ENCODE results near the gene CNST. TPM values are rescaled to one million over a fixed set of nuclear protein-coding genes. Genes with fewer than 3 reads are reported as not detected.

Gene CNST
- total RNA-seq, 1 donor from 2014 or later: 35.2 TPM

- ATAC-seq (ENCODE audit: low read depth) (no peak), DNase-seq (no peak)
- intact Hi-C loops (cut with micrococcal nuclease): loop anchor here (5.0 kb wide), 1 partner anchor 112 kb away; the partner anchor contains the start of genes CNST and TFB2M
- ChIA-PET POLR2A (no interaction called here), CTCF (no interaction called here)
- Mint-ChIP-seq H3K4me3 (no peak overlapping the region), H3K27me3 (no peaks in the 10 kb centered on the region), H3K27ac (no peak overlapping the region), H3K4me1 (peaks cover 15% of the 10 kb centered on the region), H3K36me3 (ENCODE audit: low read depth) (peaks cover 1% of the 10 kb centered on the region), H3K9me3 (peaks cover 4% of the 10 kb centered on the region)
- no peak for TF ChIP-seq CTCF (IDR thresholded peaks at IDR 0.05)
These were observed 113.5 kb downstream of the CNST start for GRCh38 chr1:246679794-246680177.

GRCh38 chr1:246680190-246680589 is 113.9 kb downstream of the CNST start:
- CTCF ChIA-PET: interaction anchor here (1.2 kb wide), 1 partner anchor 75 kb away, joined by 3 read pairs; no protein-coding TSS in a partner anchor
- H3K27me3 Mint-ChIP-seq: no peaks in the 10 kb centered on the region

GRCh38 chr1:246680696-246681130 is 114.5 kb downstream of the CNST start:
- POLR2A ChIA-PET: no interaction called here
- intact Hi-C loops (cut with micrococcal nuclease): loop anchor here (5.0 kb wide), 1 partner anchor 113 kb away; the partner anchor contains the start of genes CNST and TFB2M
- no peaks in the 10 kb centered on the region for H3K27me3 Mint-ChIP-seq
- H3K27ac Mint-ChIP-seq: no peak overlapping the region
- no peaks in the 10 kb centered on the region for H3K36me3 Mint-ChIP-seq (ENCODE audit: low read depth)
- H3K4me3 Mint-ChIP-seq: no peak overlapping the region
- CTCF ChIA-PET: interaction anchor here (1.2 kb wide), 1 partner anchor 74 kb away, joined by 3 read pairs; no protein-coding TSS in a partner anchor
- DNase-seq (no peak), ATAC-seq (ENCODE audit: low read depth) (no peak)
- no peaks in the 10 kb centered on the region for H3K9me3 Mint-ChIP-seq
- no peak for TF ChIP-seq CTCF (IDR thresholded peaks at IDR 0.05)
- peaks cover 15% of the 10 kb centered on the region for H3K4me1 Mint-ChIP-seq

More at GRCh38 chr1:246680190-246680589, 113.9 kb downstream of the CNST start:
- H3K36me3 Mint-ChIP-seq (ENCODE audit: low read depth): peaks cover under 1% of the 10 kb centered on the region
- H3K27ac Mint-ChIP-seq: no peak overlapping the region
- TF ChIP-seq CTCF (IDR thresholded peaks at IDR 0.05): no peak
- no peak for DNase-seq
- intact Hi-C loops (cut with micrococcal nuclease): loop anchor here (5.0 kb wide), 1 partner anchor 113 kb away; the partner anchor contains the start of genes CNST and TFB2M
- no peak for ATAC-seq (ENCODE audit: low read depth)
- no peak overlapping the region for H3K4me3 Mint-ChIP-seq
- H3K9me3 Mint-ChIP-seq: peaks cover 2% of the 10 kb centered on the region
- POLR2A ChIA-PET: no interaction called here
- H3K4me1 Mint-ChIP-seq: peaks cover 15% of the 10 kb centered on the region

- ATAC-seq (ENCODE audit: low read depth) (peak; percentile 89), DNase-seq (no peak)
- Mint-ChIP-seq H3K4me3 (no peak overlapping the region), H3K9me3 (no peaks in the 10 kb centered on the region), H3K27ac (no peak overlapping the region), H3K27me3 (no peaks in the 10 kb centered on the region), H3K4me1 (peaks cover 15% of the 10 kb centered on the region), H3K36me3 (ENCODE audit: low read depth) (no peaks in the 10 kb centered on the region)
- intact Hi-C loops (cut with micrococcal nuclease): loop anchor here (5.0 kb wide), 1 partner anchor 115 kb away; the partner anchor contains the start of genes CNST and TFB2M
- TF ChIP-seq CTCF (IDR thresholded peaks at IDR 0.05): no peak
- ChIA-PET POLR2A (interaction anchor here (0.7 kb wide), 1 partner anchor 20 kb away, joined by 3 read pairs; no protein-coding TSS in a partner anchor), CTCF (no interaction called here)
These were observed 115.9 kb downstream of the CNST start for GRCh38 chr1:246681900-246682895.

GRCh38 chr1:246683521-246683920 is 117.3 kb downstream of the CNST start:
- intact Hi-C loops (cut with micrococcal nuclease): loop anchor here (5.0 kb wide), 1 partner anchor 116 kb away; the partner anchor contains the start of genes CNST and TFB2M
- Mint-ChIP-seq H3K36me3 (ENCODE audit: low read depth) (no peaks in the 10 kb centered on the region), H3K27me3 (no peaks in the 10 kb centered on the region), H3K4me1 (peaks cover 15% of the 10 kb centered on the region), H3K27ac (no peak overlapping the region), H3K4me3 (no peak overlapping the region), H3K9me3 (no peaks in the 10 kb centered on the region)
- ChIA-PET POLR2A (interaction anchor here (0.5 to 0.6 kb wide), 2 partner anchors 116 to 119 kb away, joined by 5 read pairs; no protein-coding TSS in a partner anchor), CTCF (no interaction called here)
- TF ChIP-seq CTCF (IDR thresholded peaks at IDR 0.05): no peak
- DNase-seq (no peak), ATAC-seq (ENCODE audit: low read depth) (no peak)
